IMR-90 (cell line): ENCODE data around the gene HCFC1. TPM values are rescaled to one million over a fixed set of nuclear protein-coding genes. Genes with fewer than 3 reads are reported as not detected.

Experiments used
- ATAC-seq: fragments of 200-7000 bp; cut with Tn5 transposase; 2 replicates; pipeline ENCODE4 v1.9.1; 2020; ENCODE audit warnings: low read depth, mild to moderate bottlenecking, moderate library complexity
- BruUV-seq: library from RNA; stranded (reverse); fragments of 400-500 nt; replicated peaks from 2 replicates; lab custom pipeline; 2021; lab: Mats Ljungman, UMichigan
- CTCF ChIA-PET: fragments of 300-600 bp; formaldehyde crosslinking; extraction: SDS; loops from one replicate; lab custom pipeline; 2021; ENCODE audit warnings: antibody characterized with exemption; lab: Yijun Ruan, JAX
- POLR2A ChIA-PET: fragments of 300-600 bp; sonication (Branson Sonifier 250); formaldehyde crosslinking; loops from one replicate; lab custom pipeline; 2022; ENCODE audit warnings: antibody characterized with exemption; ENCODE audit not compliant: unreplicated experiment; lab: Charles Lee
- DNase-seq: peaks from one replicate; pipeline ENCODE4 v3.0.0; 2013
- H2AFZ ChIP-seq: replicated peaks from 2 replicates; pipeline ENCODE3; 2013; ENCODE audit warnings: low read length, mild to moderate bottlenecking; ENCODE audit not compliant: poor library complexity
- H2AK5ac ChIP-seq: 2 replicates; pipeline ENCODE4 v1.6.1; 2013; ENCODE audit warnings: low read depth, low read length, inconsistent platforms
- H2AK9ac ChIP-seq: replicated peaks from 2 replicates; pipeline ENCODE3; 2013; ENCODE audit warnings: mild to moderate bottlenecking, low read depth, low read length, moderate library complexity; ENCODE audit not compliant: poor library complexity
- H2BK120ac ChIP-seq: 2 replicates; pipeline ENCODE4 v1.6.1; 2013; ENCODE audit warnings: low read depth, low read length, inconsistent platforms
- H2BK15ac ChIP-seq: 3 replicates; pipeline ENCODE4 v1.6.1; 2013; ENCODE audit warnings: low read depth, low read length, inconsistent platforms
- H2BK20ac ChIP-seq: 2 replicates; pipeline ENCODE4 v1.6.1; 2013; ENCODE audit warnings: low read depth, mild to moderate bottlenecking, inconsistent platforms, low read length, moderate library complexity
- H2BK5ac ChIP-seq: 2 replicates; pipeline ENCODE4 v1.6.1; 2013; ENCODE audit warnings: mild to moderate bottlenecking, low read depth, low read length, inconsistent platforms; ENCODE audit not compliant: poor library complexity, severe bottlenecking
- H3K14ac ChIP-seq: replicated peaks from 2 replicates; pipeline ENCODE4 v1.6.1; 2013; ENCODE audit warnings: low read depth, low read length, inconsistent platforms
- H3K18ac ChIP-seq: 2 replicates; pipeline ENCODE4 v1.6.1; 2013; ENCODE audit warnings: low read depth, low read length, control low read depth
- H3K23ac ChIP-seq: 2 replicates; pipeline ENCODE4 v1.6.1; 2013; ENCODE audit warnings: low read depth, low read length, inconsistent platforms
- H3K27ac ChIP-seq: 2 replicates; pipeline ENCODE4 v1.5.1; 2013; ENCODE audit warnings: mild to moderate bottlenecking, control low read depth, low read length; ENCODE audit not compliant: insufficient read depth
- H3K27me3 ChIP-seq: 2 replicates; pipeline ENCODE4 v1.6.1; 2013; ENCODE audit warnings: low read length; ENCODE audit not compliant: control insufficient read depth, insufficient read depth
- H3K36me3 ChIP-seq: 2 replicates; pipeline ENCODE4 v1.6.1; 2013; ENCODE audit warnings: low read length, mixed read lengths; ENCODE audit not compliant: control insufficient read depth, insufficient read depth
- H3K4ac ChIP-seq: 2 replicates; pipeline ENCODE4 v1.6.1; 2013; ENCODE audit warnings: low read depth, low read length, inconsistent platforms
- H3K4me1 ChIP-seq: 2 replicates; pipeline ENCODE4 v1.6.1; 2013; ENCODE audit warnings: low read length, mixed read lengths; ENCODE audit not compliant: control insufficient read depth, insufficient read depth
- H3K4me2 ChIP-seq: 2 replicates; pipeline ENCODE4 v1.6.1; 2013; ENCODE audit warnings: low read depth, mild to moderate bottlenecking, control low read depth, low read length, moderate library complexity
- H3K4me3 ChIP-seq: 2 replicates; pipeline ENCODE4 v1.5.1; 2013; ENCODE audit warnings: low read depth, mild to moderate bottlenecking, control low read depth, low read length, moderate library complexity; ENCODE audit not compliant: insufficient read depth
- H3K56ac ChIP-seq: 2 replicates; pipeline ENCODE4 v1.6.1; 2013; ENCODE audit warnings: low read length, inconsistent platforms; ENCODE audit not compliant: insufficient read depth; ENCODE audit errors: extremely low read depth
- H3K79me1 ChIP-seq, 2 experiments: 2 replicates each; pipeline ENCODE4 v1.6.1; 2013; ENCODE audit warnings: low read length in 2 of 2, inconsistent platforms in 1 of 2, low read depth in 1 of 2
- H3K9ac ChIP-seq: 2 replicates; pipeline ENCODE4 v1.6.1; 2013; ENCODE audit warnings: low read depth, low read length, control low read depth
- H3K9me1 ChIP-seq: 2 replicates; pipeline ENCODE4 v1.6.1; 2013; ENCODE audit warnings: low read length, inconsistent platforms; ENCODE audit not compliant: insufficient read depth
- H3K9me3 ChIP-seq: 2 replicates; pipeline ENCODE4 v1.6.1; 2013; ENCODE audit warnings: low read length; ENCODE audit not compliant: control insufficient read depth, insufficient read depth
- H4K20me1 ChIP-seq: 2 replicates; pipeline ENCODE4 v1.6.1; 2013; ENCODE audit warnings: low read length, inconsistent platforms; ENCODE audit not compliant: insufficient read depth
- H4K5ac ChIP-seq: 2 replicates; pipeline ENCODE4 v1.6.1; 2013; ENCODE audit warnings: mild to moderate bottlenecking, low read depth, low read length, control low read depth
- H4K8ac ChIP-seq, 2 experiments: 2 replicates each; pipeline ENCODE4 v1.6.1; 2013; ENCODE audit warnings: low read depth in 2 of 2, low read length in 2 of 2, control low read depth in 1 of 2, inconsistent platforms in 1 of 2
- H4K91ac ChIP-seq: 2 replicates; pipeline ENCODE4 v1.6.1; 2013; ENCODE audit warnings: low read depth, low read length, inconsistent platforms; ENCODE audit not compliant: insufficient read depth
- BHLHE40 ChIP-seq: fragments of 150-350 bp; IDR thresholded peaks from 2 replicates; pipeline ENCODE4 v1.6.1; 2016; ENCODE audit warnings: mild to moderate bottlenecking, low read depth, low read length
- FOS ChIP-seq: fragments of 150-350 bp; IDR thresholded peaks from 2 replicates; pipeline ENCODE4 v1.6.1; 2016; ENCODE audit warnings: low read depth, low read length
- MAFK ChIP-seq: IDR thresholded peaks from 2 replicates; pipeline ENCODE4 v1.6.1; 2012; ENCODE audit warnings: low read depth, low read length, improper control_type of control experiment
- MXI1 ChIP-seq: IDR thresholded peaks from 2 replicates; pipeline ENCODE4 v1.6.1; 2012; ENCODE audit warnings: low read depth, mild to moderate bottlenecking, low read length, moderate library complexity, borderline replicate concordance
- POLR2A ChIP-seq: IDR thresholded peaks from 2 replicates; pipeline ENCODE4 v1.6.1; 2012; ENCODE audit warnings: mild to moderate bottlenecking, low read depth, low read length
- RAD21 ChIP-seq: IDR thresholded peaks from 2 replicates; pipeline ENCODE4 v1.6.1; 2012; ENCODE audit warnings: low read length, improper control_type of control experiment
- RCOR1 ChIP-seq: IDR thresholded peaks from 2 replicates; pipeline ENCODE4 v1.6.1; 2012; ENCODE audit warnings: mild to moderate bottlenecking, low read length, improper control_type of control experiment; ENCODE audit not compliant: insufficient replicate concordance
- RFX5 ChIP-seq: IDR thresholded peaks from 2 replicates; pipeline ENCODE4 v1.8.0; 2012; ENCODE audit warnings: low read depth, mild to moderate bottlenecking, low read length, moderate library complexity
- SMC3 ChIP-seq: fragments of 150-350 bp; IDR thresholded peaks from 2 replicates; pipeline ENCODE4 v1.6.1; 2016; ENCODE audit warnings: low read depth, mild to moderate bottlenecking, antibody characterized with exemption, low read length, moderate library complexity
- WGBS, 2 experiments: methylation state at CpG; one replicate each; pipeline versions ENCODE4 v1.1.5 to v1.1.7; 2013; ENCODE audit warnings: missing lambda C conversion rate in 2 of 2; ENCODE audit not compliant: insufficient read length in 1 of 2; ENCODE audit errors: extremely low coverage in 2 of 2; 5-methylcytosine and 5-hydroxymethylcytosine counted together
- dilution Hi-C: fragments of 300-500 bp; cut with HindIII; formaldehyde crosslinking; loops from one replicate; pipeline ENCODE4 v1.14.3; 2018; ENCODE audit warnings: low sequenced_read_pairs; ENCODE audit not compliant: unreplicated experiment
- in situ Hi-C: fragments of 300-500 bp; cut with MboI; formaldehyde crosslinking; loops from 3 replicates; pipeline ENCODE4 v1.14.3; 2019; ENCODE audit warnings: low sequenced_read_pairs, inconsistent platforms, mixed read lengths
- intact Hi-C: fragments of 100-400 bp; cut with micrococcal nuclease; formaldehyde crosslinking; loops from 2 replicates; pipeline ENCODE4 v1.10.0; 2022
- polyA plus RNA-seq, 3 experiments: library from polyadenylated mRNA; depleted of rRNA; stranded (reverse); fragments of >200 nt; gene quantifications; 2 replicates each; pipeline ENCODE4 v1.2.3, GENCODE V29; 2012; ENCODE audit warnings: low replicate concordance in 1 of 3
- total RNA-seq: library from RNA; depleted of rRNA; stranded (reverse); fragments of >200 nt; gene quantifications from 2 replicates; pipeline ENCODE4 v1.2.3, GENCODE V29; 2012
- TF ChIP-seq, protein P1 (sequence below): fragments of 150-350 bp; IDR thresholded peaks from 2 replicates; pipeline ENCODE4 v1.6.1; 2016; ENCODE audit warnings: low read depth, mild to moderate bottlenecking, low read length, moderate library complexity, borderline replicate concordance
- TF ChIP-seq, protein P2 (sequence below): conservative IDR thresholded peaks from 2 replicates; pipeline ENCODE4 v1.5.1; 2012; ENCODE audit warnings: mild to moderate bottlenecking, low read depth, low read length, improper control_type of control experiment
- TF ChIP-seq, protein P3 (sequence below): fragments of 150-350 bp; IDR thresholded peaks from 2 replicates; pipeline ENCODE4 v1.6.1; 2017; ENCODE audit warnings: mild to moderate bottlenecking, antibody characterized with exemption, low read length, low read depth

The HCFC1 gene
- total and polyA plus RNA-seq, 2 of the 4 experiments (the other 2 are of a cell fraction) = 3.2 to 17.6 TPM

DNA sequence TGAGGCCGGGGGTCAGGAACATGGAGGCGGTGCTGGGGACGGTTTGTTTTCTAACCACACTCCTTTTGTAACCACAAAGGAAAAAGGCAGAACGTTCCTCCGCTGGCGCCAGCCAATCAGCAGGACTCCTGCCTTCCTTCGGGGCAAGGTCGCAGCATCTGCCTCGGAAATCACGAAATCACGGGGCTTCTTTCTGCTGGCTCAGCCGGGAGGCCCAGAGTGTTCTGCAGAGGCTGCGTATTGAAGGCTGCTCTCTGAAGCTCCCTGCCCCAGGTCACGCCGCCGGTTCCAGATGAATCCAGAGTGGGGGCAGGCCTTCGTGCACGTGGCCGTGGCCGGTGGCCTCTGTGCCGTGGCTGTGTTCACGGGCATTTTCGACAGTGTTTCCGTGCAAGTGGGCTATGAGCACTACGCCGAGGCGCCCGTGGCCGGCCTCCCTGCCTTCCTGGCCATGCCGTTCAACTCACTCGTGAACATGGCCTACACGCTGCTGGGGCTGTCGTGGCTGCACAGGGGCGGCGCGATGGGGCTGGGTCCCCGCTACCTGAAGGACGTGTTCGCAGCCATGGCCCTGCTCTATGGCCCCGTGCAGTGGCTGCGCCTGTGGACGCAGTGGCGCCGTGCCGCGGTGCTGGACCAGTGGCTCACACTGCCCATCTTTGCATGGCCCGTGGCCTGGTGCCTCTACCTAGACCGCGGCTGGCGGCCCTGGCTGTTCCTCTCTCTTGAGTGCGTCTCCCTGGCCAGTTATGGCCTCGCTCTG lies 10.3 kb upstream of the HCFC1 start:
- CTCF ChIA-PET = no interaction called here
- Histone ChIP-seq H3K27ac (no peak overlapping the region), H2BK120ac (no peak overlapping the region), H3K9me1 (no peaks in the 10 kb centered on the region), H3K23ac (no peak overlapping the region), H3K14ac (no peak overlapping the region), H2BK15ac (no peak overlapping the region), H3K18ac (no peak overlapping the region), H4K91ac (no peak overlapping the region), H4K5ac (no peak overlapping the region), H2BK5ac (no peak overlapping the region), H4K20me1 (no peaks in the 10 kb centered on the region), H2BK20ac (no peak overlapping the region), H3K4ac (no peak overlapping the region), H4K8ac (no peak overlapping the region), H2AK5ac (no peak overlapping the region), H3K4me3 (no peak overlapping the region), H3K4me2 (no peak overlapping the region), H3K9ac (no peak overlapping the region), H3K79me1 (no peaks in the 10 kb centered on the region), H3K27me3 (no peaks in the 10 kb centered on the region; the same call in 1 of the 2 replicates), H3K4me1 (no peaks in the 10 kb centered on the region), H3K36me3 (no peaks in the 10 kb centered on the region; the same call in 1 of the 2 replicates), H3K9me3 (peaks cover 4% of the 10 kb centered on the region; the same call in 1 of the 2 replicates), H2AFZ (no peak overlapping the region), H3K56ac (no peak overlapping the region), H2AK9ac (peak overlapping the region; percentile 70)
- dilution Hi-C loops (no loop called here), in situ Hi-C loops (no loop called here), intact Hi-C loops (no loop called here)
- DNase-seq (no peak), ATAC-seq (no peak)
- WGBS, 2 experiments = 89% methylated on average over 40 of the region's 52 CpGs; no CpG with 5 or more reads in 1 of the 2 experiments
- no TSS peak for BruUV-seq
- TF ChIP-seq RFX5 = no peak
- TF ChIP-seq, protein P1, sequence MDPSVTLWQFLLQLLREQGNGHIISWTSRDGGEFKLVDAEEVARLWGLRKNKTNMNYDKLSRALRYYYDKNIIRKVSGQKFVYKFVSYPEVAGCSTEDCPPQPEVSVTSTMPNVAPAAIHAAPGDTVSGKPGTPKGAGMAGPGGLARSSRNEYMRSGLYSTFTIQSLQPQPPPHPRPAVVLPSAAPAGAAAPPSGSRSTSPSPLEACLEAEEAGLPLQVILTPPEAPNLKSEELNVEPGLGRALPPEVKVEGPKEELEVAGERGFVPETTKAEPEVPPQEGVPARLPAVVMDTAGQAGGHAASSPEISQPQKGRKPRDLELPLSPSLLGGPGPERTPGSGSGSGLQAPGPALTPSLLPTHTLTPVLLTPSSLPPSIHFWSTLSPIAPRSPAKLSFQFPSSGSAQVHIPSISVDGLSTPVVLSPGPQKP = no peak
- no peak for TF ChIP-seq SMC3
- TF ChIP-seq RCOR1 = no peak
- TF ChIP-seq FOS = no peak
- no peak for TF ChIP-seq POLR2A
- no peak for TF ChIP-seq BHLHE40
- no peak for TF ChIP-seq MAFK
- no peak for TF ChIP-seq RAD21
- TF ChIP-seq, protein P2, sequence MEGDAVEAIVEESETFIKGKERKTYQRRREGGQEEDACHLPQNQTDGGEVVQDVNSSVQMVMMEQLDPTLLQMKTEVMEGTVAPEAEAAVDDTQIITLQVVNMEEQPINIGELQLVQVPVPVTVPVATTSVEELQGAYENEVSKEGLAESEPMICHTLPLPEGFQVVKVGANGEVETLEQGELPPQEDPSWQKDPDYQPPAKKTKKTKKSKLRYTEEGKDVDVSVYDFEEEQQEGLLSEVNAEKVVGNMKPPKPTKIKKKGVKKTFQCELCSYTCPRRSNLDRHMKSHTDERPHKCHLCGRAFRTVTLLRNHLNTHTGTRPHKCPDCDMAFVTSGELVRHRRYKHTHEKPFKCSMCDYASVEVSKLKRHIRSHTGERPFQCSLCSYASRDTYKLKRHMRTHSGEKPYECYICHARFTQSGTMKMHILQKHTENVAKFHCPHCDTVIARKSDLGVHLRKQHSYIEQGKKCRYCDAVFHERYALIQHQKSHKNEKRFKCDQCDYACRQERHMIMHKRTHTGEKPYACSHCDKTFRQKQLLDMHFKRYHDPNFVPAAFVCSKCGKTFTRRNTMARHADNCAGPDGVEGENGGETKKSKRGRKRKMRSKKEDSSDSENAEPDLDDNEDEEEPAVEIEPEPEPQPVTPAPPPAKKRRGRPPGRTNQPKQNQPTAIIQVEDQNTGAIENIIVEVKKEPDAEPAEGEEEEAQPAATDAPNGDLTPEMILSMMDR = no peak
- TF ChIP-seq, protein P3, sequence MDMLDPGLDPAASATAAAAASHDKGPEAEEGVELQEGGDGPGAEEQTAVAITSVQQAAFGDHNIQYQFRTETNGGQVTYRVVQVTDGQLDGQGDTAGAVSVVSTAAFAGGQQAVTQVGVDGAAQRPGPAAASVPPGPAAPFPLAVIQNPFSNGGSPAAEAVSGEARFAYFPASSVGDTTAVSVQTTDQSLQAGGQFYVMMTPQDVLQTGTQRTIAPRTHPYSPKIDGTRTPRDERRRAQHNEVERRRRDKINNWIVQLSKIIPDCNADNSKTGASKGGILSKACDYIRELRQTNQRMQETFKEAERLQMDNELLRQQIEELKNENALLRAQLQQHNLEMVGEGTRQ = no peak
- TF ChIP-seq MXI1 = no peak
- POLR2A ChIA-PET = no interaction called here
